Stimulated activated CD8-positive, alpha-beta memory T cell treated with anti-CD3 and anti-CD28 coated beads, Interleukin-4, amount 100 ng/mL, for 4 hours (primary cell): ENCODE results near the gene SMAD1.
A peak's percentile ranks its signal among the peaks of the same experiment; 100 is the strongest.

Experiments
- DNase-seq, 2 donors: peaks; one replicate each; pipeline ENCODE4 v3.0.0-alpha.2; 2020; ENCODE audit warnings: low read depth in 2 of 2, low spot score in 1 of 2

SMAD1 gene

DNA sequence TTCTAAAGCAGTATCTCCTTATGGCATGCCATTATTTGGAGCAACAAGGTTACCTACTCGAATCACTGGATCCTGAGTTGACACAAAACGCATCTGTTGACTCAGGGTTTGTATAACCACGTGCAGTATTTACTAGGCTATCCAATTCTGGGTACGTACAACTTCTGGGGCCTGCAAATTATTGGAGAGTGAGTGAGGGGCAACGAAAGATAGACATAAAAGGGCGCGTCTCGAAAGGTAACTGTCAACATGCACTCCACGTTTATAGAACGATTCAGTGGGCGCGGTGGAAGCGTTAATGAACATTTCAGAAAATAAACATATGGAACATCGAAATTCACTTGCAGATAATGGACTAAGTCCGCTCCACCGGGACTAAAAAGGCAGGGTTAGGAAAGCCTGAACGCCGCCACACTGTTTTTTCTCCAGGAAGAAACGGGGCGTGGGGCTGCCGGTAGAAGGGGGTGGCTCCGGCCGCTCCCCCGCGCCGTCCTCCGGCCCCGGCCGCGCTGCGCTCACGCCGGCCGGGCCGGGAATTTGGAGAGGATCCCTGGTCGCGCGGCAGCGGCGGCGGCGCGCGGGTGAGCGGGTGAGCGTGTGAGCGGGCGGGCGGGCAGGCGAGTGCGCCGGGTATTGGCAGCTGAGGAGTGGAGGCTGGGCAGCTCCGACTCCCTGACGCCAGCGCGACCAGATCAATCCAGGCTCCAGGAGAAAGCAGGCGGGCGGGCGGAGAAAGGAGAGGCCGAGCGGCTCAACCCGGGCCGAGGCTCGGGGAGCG, at the start of gene SMAD1:
TSS of gene SMAD1 (plus strand) at position 690 of the 778 bp plus-strand sequence. CDS start 32,761 bp downstream, outside the sequence.
- no peak for DNase-seq

DNA sequence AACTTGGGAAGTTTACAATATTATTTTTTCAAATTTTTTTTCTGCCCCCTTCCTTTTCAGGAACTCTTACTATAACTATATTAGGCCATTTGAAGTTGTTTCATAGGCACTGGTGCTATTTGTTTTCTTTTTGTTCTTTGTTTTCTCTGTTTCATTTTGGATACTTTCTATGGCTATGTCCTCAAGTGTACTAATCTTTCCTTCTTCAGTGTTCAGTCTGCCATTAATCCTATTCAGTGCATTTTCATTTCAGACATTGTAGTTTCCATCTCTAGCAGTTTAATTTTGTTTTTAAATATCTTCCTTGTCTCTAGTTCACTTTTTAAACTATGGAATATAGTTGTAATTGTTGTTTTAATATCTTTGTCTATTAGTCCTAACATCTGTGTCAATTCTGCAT, 48.0 kb upstream of the SMAD1 start:
- DNase-seq, result no peak

GRCh38 chr4:145435646-145436045, 46.0 kb upstream of the SMAD1 start:
- no peak for DNase-seq

DNA sequence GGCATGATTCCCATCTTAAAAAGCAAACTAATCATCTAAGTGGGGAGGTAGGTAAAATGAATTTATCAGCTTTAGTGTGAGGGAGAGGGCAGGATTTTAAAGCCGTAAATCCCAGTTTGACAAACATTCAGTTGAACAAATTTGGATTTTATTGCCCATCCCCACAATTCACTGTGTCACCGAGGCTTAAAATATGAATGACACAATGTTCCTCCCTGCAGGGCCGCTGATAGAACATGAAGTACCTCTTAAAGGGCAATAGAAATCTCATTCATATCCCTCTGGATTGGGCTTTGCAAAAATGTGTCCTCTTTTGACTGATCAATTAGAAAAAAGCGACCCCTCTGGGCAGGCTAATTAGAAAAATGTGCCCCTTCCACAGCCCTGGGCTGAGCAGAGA, 45.5 kb upstream of the SMAD1 start:
- DNase-seq, result no peak

- no peak for DNase-seq
These were observed 44.9 kb upstream of the SMAD1 start for GRCh38 chr4:145436796-145437195.

DNA sequence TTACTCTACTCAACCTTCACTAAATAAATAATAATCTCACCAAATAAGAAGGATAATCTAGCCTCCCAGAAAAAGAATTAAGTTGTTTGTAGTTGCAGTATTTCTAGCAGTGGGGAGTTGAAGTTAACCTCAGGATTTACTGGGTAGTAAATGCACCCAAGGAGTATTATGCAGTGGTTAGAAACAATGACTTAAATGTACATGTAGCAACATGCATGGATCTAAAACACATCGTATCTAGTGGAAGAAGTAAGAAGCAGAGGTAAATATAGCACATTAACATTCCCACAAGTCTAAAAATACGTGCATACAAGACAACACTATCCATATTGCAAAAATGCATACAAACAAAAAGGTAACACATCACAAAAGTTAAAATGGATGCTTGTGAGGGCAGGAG, 44.2 kb upstream of the SMAD1 start:
- DNase-seq, result no peak

DNA sequence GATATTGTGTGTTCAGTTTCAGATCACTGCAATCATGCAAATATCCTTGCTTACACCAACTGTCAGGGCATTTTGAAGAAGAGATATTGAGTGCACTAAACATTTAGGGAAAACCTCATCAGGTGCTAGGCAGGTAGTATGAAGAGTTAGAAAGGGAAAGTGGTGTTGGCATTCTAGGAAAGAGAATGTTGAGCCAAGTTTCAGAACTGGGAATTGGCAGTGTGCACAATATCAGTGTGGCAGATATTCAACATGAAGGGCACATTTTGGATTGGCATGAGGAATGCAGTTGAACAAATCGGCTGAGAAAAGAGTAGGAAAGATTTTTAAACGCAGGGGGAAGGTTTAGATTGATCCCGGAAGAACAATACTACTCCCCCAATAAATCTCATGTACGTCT, 43.4 kb upstream of the SMAD1 start:
- DNase-seq, result no peak

GRCh38 chr4:145440292-145441007, 41.2 kb upstream of the SMAD1 start:
- DNase-seq, result no peak

- no peak for DNase-seq
These were observed 35.5 kb upstream of the SMAD1 start for GRCh38 chr4:145446184-145446583.

- DNase-seq, result no peak
These were observed 29.8 kb upstream of the SMAD1 start for GRCh38 chr4:145451895-145452294.

- no peak for DNase-seq
These were observed 29.0 kb upstream of the SMAD1 start for GRCh38 chr4:145452447-145453162.

DNA sequence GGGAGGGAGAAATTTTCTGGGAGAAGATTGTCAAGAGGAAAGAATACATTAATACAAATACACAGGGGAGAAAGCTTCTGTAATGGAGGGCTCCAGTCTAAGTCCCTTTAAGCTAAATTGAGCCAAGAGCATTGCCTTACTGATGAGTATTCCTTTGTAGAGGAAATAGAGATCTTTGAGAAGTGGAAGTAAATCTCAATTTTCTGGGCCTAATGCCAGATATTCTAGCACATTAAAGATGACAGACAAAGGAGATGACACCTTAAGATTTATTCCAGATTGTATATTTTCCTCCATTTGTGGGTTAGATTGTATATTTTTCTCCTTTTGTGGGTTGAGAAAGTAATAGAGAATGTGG, 28.5 kb upstream of the SMAD1 start:
- no peak for DNase-seq

DNA sequence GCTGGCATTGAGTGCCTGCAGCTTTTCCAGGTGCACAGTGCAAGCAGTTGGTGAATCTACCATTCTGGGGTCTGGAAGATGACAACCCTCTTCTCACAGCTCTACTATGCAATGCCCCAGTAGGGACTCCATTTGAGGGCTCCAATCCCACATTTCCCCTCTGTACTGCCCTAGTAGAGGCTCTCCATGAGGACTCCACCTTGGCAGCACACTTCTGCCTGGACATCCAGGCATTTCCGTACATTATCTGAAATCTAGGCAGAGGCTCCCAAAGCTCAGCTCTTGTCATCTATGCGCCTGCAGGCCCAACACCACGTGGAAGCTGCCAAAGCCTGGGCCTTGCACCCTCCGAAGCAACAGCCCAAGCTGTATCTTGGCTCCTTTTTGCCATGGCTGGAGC, 8.4 kb upstream of the SMAD1 start:
- no peak for DNase-seq

GRCh38 chr4:145480257-145480656, 1.4 kb upstream of the SMAD1 start:
- DNase-seq, result no peak

DNA sequence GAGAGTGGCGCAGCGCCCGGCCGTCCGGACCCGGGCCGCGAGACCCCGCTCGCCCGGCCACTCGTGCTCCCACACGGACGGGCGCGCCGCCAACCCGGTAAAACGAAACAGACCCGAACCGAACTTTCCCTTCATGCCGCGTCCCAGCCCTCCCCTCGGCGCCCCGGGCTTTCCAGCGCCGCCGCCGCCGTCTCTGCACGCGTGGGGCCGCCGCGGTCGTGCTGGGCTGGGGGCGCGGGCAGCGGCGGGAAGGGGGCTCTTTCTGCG, 222 bp downstream of the SMAD1 start:
- DNase-seq, result no peak

DNA sequence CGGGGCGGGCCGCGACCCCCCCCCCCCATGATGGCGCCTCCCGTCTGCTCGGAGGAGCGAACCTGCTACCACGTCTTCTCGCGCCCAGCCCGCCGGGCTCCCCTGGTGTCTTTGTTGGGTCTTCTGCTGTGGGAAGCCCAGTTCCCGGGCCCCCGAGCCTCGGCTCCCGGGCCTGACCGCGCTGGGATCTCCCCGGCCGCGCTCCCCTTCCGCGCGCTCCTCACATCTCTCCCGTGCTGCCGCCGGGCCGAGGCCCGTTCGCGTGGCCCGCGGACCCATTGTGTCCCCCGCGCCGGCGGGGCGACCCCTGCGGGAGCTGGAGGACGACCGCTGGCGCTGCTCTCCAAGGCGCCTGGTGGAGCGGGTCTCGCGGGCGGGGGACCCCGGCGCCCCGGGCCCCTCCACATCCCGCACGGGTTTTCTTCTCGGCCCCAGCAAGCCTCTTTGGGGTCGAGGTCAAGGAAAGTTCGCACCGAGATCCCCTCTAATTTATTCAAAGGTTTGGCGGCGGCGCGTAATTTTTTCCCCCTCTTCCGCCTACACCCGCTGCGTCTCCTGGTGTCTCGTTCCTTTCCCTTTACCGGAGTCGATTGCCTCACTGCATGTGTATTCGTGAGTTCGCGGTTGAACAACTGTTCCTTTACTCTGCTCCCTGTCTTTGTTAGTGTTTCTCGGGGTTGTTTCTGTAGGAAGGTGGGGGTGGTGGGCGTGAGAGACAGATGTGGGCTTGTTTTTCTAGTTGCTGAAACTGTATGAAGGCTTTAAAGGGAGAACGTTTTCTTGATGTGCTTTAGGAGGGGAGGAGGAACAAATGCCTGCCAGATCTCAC, 770 bp downstream of the SMAD1 start:
- DNase-seq, result peak; percentile 49 to 55

DNA sequence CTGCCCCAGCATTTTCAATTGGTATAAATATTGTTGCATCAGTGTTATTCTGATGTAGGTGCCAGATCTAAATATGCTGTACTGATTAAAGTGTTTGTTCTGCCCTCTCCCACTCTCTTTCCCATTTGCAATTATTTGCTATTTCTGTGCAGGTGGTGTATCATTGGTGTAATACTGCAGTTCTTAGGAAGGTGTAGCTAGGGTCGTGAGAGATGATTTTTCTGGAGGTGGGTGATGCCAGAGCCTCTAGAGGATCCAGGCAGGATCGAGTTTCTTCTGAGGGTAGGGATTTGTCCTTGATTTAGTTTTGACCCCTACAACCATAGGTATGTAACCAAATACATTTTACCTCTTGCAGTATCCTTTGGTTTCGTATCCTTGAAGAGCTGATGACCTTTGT, 1.9 kb downstream of the SMAD1 start:
- DNase-seq, result no peak

GRCh38 chr4:145484225-145484846, 2.7 kb downstream of the SMAD1 start:
- DNase-seq, result no peak

DNA sequence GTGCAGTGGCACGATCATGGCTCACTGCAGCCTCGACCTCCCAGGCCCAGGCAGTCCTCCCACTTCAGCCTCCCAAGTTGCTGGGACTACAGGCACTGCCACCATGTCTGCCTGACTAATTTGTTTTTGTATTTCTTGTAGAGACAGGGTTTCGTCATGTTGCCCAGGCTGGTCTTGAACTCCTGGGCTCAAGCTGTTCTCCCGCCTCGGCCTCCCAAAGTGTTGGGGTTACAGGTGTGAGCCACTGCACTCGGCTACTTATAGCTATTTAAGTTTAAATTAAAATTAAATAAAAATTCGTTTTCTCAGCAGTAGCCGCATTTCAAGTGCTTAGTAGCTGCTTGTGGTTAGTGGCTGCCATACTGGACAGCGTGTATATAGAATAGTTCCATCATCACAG, 3.5 kb downstream of the SMAD1 start:
- no peak for DNase-seq

- DNase-seq, result no peak
These were observed 5.0 kb downstream of the SMAD1 start for GRCh38 chr4:145486603-145487002.

DNA sequence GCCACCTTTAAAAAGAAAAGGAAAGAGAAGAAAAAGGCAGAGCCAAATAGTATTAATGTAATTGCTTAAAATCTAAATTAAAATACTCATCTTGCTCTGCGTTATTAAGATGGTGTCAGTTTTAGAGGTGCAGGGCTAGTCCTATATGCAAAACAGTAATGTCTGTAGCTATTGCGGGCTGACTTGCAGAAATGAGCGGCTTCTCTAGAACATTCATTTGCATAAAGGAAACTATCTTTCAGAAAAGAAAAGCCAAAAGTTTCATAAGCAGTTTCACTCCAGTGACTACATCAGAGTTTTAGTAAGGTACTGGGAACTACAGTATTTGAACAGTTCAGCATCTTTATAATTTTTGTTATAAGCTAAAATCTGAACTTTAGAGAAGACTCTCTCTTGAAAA, 6.0 kb downstream of the SMAD1 start:
- DNase-seq, result no peak
